Stimulated activated memory B cell treated with anti-CD40 and anti-IgM and Interleukin-4, amounts not matched to agents 10 μg/mL and 1 μg/mL and 100 μg/mL, for 72 hours (primary cell): ENCODE measurements around the gene N4BP2L2.
"Not testable (repeated sequence)": the region's sequence is repeated elsewhere in the genome, so short reads cannot be mapped to it uniquely, and the experiment has no call there.

ENCODE experiments used
- ATAC-seq: fragments of 150-1000 bp; cut with Tn5 transposase; 2 replicates; pipeline ENCODE4 v1.10.0; 2021
- H3K27ac Mint-ChIP-seq: one replicate; pipeline ENCODE4 v1.8.0; 2022; ENCODE audit warnings: mild to moderate bottlenecking, mixed read lengths
- H3K27me3 Mint-ChIP-seq: one replicate; pipeline ENCODE4 v1.8.0; 2022; ENCODE audit warnings: mixed read lengths
- H3K36me3 Mint-ChIP-seq: one replicate; pipeline ENCODE4 v1.8.0; 2022; ENCODE audit warnings: mixed read lengths
- H3K4me1 Mint-ChIP-seq: one replicate; pipeline ENCODE4 v1.8.0; 2022; ENCODE audit warnings: mixed read lengths
- H3K4me3 Mint-ChIP-seq: one replicate; pipeline ENCODE4 v1.8.0; 2022; ENCODE audit warnings: mild to moderate bottlenecking, moderate library complexity, mixed read lengths
- H3K9me3 Mint-ChIP-seq: one replicate; pipeline ENCODE4 v1.8.0; 2022; ENCODE audit warnings: mixed read lengths

N4BP2L2 gene

DNA sequence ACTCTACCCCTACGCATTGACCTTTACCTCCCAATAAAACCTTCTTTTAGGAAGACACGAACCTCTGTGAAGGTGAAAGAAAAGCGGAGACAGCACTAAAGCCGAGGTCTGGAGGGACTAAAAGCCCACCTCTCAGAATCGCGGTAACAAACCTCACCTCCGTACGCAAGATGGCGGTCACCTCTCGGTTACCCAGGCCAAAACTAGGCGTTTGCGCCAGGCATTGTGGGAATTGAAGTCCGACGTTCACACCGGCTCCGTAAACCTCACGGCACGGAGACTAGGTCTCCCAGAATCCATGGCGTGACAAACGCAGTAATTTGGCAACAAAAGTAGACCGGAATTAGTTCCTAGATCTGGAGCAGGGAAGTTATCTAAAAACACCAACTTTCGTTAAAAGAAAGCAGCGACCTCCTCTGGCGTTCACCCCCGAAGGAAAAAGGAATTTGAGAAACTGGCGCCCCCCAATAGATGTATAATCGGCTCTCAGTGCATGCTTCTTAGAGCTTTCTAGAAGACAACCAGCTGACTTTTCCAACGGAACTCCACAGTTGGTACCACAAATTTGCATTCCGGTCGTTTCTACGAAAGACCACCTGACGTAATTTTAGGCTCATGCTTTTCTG is at the start of gene N4BP2L2:
N4BP2L2 (minus strand) TSS at position 175 of the 626 bp plus-strand sequence. CDS start 1,768 bp downstream, outside the sequence.
- Mint-ChIP-seq H3K9me3 (no peaks in the 10 kb centered on the region), H3K27ac (peak within 1 kb of the TSS; percentile 99), H3K27me3 (no peaks in the 10 kb centered on the region), H3K36me3 (peaks cover 27% of the 10 kb centered on the region), H3K4me3 (peak within 1 kb of the TSS; percentile 98), H3K4me1 (peaks cover 42% of the 10 kb centered on the region)
- ATAC-seq = peak; percentile 97

DNA sequence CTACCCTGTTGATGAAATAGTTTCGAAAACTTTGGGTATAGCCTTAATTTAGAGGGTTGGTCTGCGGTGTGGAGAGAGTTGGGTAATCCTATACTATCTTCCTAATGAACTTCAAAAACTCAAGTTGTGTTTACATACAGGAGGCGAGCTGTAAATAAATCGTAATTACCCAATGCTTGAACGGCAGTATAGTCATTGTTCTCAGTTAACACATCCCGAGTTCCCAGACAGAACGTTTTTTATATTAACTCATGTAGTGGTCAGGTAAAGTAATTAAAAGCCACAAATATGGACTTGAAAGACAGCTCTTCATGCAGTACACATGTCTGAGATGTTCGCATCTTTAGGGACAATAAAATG is 49.2 kb upstream of the N4BP2L2 start:
- no peak for ATAC-seq
- H3K4me3 Mint-ChIP-seq = peak overlapping the region; percentile 93
- peaks cover 52% of the 10 kb centered on the region for H3K4me1 Mint-ChIP-seq
- H3K36me3 Mint-ChIP-seq = no peaks in the 10 kb centered on the region
- H3K27ac Mint-ChIP-seq = peak overlapping the region; percentile 89
- no peaks in the 10 kb centered on the region for H3K27me3 Mint-ChIP-seq
- no peaks in the 10 kb centered on the region for H3K9me3 Mint-ChIP-seq

DNA sequence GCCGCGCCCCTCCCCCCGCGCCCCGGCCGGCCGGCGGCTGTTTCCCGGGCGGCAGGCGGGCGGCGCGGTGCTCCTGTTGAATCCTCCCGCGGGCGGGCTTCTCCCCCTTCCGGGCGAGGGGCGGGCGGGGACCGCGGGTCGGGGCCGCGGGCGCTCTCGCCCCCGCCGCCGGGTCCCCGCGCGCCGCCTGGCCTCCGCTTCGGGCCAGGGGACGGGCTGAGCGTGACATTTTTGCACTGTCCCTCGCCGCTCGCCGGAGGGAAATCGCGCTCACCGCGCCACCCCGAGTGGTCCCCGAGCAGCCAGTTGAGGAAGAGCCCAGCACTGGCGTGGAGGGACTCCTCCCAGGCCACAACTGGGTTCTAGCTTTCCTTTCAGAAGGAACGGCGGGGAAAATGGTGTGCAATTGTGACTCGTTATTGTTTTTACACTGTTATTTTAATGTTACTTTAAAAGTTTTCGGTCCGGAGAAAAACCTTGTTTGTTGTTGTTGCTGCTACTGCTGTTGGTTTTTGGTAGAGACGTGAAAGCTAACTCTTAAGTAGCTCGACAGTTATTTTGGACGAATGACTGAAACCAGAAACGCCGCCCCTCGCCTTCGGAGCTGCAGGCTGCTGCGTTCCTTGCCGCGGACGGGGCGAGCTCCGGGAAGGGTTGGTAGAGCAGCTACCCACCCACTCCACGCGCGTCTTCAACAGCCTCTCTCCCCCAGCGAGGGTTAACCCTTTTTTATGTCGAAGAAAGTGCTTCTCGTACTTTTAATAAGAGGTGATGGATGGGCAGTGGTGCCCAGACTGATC is 48.6 kb upstream of the N4BP2L2 start:
- Mint-ChIP-seq H3K9me3 (no peaks in the 10 kb centered on the region), H3K4me3 (peak overlapping the region; percentile 93), H3K36me3 (no peaks in the 10 kb centered on the region), H3K27ac (peak overlapping the region; percentile 89), H3K27me3 (no peaks in the 10 kb centered on the region), H3K4me1 (peaks cover 47% of the 10 kb centered on the region)
- ATAC-seq = peak; percentile 62

DNA sequence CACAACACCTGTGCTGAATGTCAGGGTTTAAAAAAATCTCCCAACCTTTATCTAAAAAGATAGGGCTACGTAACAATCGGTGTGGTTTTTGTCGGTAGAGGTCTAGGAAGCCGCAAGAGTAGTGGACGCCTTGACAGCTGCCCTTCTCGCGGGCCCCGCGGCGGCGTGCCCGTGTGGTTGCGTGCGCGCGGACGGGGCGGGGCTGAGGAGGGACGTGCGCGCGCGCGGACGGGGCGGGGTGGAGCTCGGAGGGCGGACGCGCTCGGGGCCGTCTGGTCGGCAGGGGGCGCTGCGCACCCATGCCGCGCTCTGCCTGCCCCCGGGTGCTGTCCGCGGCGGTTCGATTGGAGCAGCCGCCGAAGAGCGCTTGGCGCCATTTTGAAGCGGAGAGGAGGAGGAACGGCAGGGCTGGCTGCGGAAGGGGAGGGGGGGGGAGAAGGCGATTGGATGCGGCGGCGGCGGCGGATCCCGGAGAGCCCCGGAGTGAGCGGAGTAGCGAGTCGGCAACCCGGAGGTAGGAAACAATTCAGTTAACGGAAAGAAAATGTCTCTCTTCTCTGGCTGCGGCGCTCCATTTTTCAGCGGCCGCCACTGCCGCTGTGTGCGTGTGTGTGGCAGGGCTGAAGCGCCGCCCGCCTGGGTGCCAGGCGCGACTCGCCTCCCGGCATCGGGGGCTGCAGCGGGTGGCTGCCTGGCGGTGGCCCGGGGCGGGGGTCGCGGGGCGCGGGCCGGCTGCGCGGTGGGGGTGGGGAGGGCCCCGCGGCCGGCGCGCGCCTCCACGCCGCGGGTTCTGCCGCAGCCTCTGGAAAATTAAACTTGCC is 47.7 kb upstream of the N4BP2L2 start, which contains the start of gene PDS5B:
PDS5B (plus strand) TSS at position 373 of the 821 bp plus-strand sequence. CDS start 62,321 bp downstream, outside the sequence.
- peak; percentile 98 for ATAC-seq
- H3K36me3 Mint-ChIP-seq = no peaks in the 10 kb centered on the region
- peaks cover 44% of the 10 kb centered on the region for H3K4me1 Mint-ChIP-seq
- no peaks in the 10 kb centered on the region for H3K27me3 Mint-ChIP-seq
- peak within 1 kb of the TSS; percentile 93 for H3K4me3 Mint-ChIP-seq
- H3K9me3 Mint-ChIP-seq = no peaks in the 10 kb centered on the region
- H3K27ac Mint-ChIP-seq = peak within 1 kb of the TSS; percentile 89

DNA sequence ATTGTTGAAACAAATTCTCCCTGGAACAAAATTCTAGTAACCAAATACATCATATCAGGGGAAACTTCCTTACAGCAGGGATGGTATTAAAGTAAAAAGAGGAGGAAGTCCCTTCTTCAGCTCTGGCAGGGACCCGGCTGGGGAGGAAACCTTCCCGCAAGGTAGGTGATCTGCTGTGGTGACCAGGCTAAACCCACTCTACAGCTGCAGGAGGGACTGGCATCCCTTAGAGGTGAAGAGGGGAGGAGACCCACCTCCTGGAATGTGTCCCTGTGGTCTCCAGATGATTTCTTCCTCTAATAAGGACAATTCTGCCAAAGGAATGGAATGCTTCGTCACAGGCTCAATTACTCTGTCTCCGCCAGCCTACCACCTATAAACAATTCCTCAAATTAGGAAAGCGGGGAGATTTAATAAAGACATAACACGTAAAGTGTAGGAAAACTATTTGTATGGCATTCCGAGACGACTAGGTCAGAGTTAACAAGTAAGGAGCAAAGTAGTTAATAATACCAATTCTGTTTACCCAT is 47.0 kb upstream of the N4BP2L2 start:
- Mint-ChIP-seq H3K4me1 (peaks cover 42% of the 10 kb centered on the region), H3K9me3 (no peaks in the 10 kb centered on the region), H3K27me3 (no peaks in the 10 kb centered on the region), H3K4me3 (peak overlapping the region; percentile 84), H3K27ac (peak overlapping the region; percentile 80), H3K36me3 (no peaks in the 10 kb centered on the region)
- ATAC-seq = no peak

DNA sequence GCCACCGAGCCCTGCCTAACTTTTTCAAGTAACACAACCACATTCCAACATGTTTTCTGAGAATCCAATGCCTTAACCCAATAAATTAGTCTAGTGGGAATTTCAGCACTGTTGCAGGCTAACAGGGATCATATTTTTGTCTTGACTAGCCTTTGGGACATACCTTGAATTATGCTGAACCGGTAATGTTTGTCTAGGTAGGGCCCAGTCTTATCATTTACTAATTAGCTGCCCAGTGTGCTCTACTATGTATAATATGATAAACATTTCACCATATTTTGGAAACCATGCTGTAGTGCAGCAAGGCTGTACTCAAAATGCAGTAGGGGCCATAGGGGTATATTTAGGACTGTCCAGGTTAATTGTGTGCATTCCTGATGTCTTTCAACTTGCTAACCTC is 44.4 kb upstream of the N4BP2L2 start:
- Mint-ChIP-seq H3K36me3 (no peaks in the 10 kb centered on the region), H3K4me1 (peaks cover 16% of the 10 kb centered on the region), H3K27me3 (no peaks in the 10 kb centered on the region), H3K9me3 (peaks cover 3% of the 10 kb centered on the region), H3K4me3 (no peak overlapping the region), H3K27ac (no peak overlapping the region)
- no peak for ATAC-seq

DNA sequence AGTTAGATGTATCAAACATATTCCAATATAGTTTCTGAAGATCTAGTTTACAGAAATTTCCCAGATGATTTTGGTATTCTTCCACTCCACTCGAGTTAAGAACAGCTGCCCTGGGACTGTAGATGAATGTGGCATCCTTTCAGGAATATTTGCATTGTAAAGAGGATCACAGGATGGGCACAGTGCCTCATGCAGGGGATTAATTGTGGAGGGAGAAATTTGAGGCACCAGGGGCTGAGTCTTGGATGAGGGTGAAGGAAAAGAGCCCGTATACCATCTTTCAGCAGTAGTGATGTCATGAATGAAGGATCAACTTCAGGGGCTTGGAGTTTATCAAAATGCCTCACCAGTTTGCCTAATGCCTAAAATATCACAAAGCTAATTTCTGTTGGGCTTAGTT is 43.7 kb upstream of the N4BP2L2 start:
- H3K27ac Mint-ChIP-seq = no peak overlapping the region
- no peak for ATAC-seq
- H3K36me3 Mint-ChIP-seq = peaks cover 3% of the 10 kb centered on the region
- no peaks in the 10 kb centered on the region for H3K27me3 Mint-ChIP-seq
- peaks cover 8% of the 10 kb centered on the region for H3K4me1 Mint-ChIP-seq
- H3K4me3 Mint-ChIP-seq = no peak overlapping the region
- H3K9me3 Mint-ChIP-seq = peaks cover 5% of the 10 kb centered on the region

DNA sequence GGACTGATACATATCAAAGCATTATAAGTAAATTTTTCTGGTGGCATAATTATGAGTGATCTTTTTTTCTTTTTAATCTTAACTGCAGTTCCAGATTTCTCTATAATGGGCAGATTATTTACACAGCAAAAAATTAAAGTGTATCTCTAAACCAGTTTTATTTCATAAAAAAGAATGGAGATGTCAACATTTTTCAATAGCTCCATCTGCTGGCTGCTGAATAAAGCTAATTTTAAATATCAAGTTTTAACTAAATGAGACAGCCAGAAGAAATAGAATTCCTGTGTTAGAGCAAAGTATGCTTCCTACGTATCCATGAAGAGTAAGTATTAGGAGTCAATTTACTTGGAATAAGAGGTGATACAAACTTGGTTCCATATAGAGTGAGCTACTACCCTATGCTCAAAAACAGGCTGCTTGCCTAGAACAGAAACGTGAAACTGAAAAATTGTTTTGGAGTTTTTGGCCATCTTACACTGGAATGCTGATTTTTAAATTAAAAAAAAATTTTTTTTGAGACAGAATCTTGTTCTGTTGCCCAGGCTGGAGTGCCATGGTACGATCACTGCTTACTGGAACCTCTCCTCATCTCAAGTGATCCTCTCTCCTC is 42.7 kb upstream of the N4BP2L2 start:
- Mint-ChIP-seq H3K27me3 (no peaks in the 10 kb centered on the region), H3K4me1 (peaks cover 8% of the 10 kb centered on the region), H3K4me3 (no peak overlapping the region), H3K27ac (no peak overlapping the region), H3K9me3 (peaks cover 12% of the 10 kb centered on the region), H3K36me3 (peaks cover 9% of the 10 kb centered on the region)
- ATAC-seq = no peak

DNA sequence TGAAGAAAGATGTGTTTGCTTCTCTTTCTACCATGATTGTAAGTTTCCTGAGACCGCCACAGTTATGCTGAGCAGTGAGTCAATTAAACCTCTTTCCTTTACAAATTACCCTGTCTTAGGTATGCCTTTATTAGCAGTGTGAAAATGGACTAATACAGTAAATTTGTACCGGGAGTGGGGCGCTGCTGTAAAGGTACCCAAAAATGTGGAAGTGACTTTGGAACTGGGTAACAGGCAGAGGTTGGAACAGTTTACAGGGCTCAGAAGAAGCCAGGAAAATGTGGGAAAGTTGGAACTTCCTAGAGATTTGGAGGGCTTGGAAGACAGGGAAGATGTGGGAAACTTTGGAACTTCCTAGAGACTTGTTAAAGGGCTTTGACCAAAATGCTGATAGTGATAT is 38.4 kb upstream of the N4BP2L2 start:
- Mint-ChIP-seq H3K36me3 (peaks cover 9% of the 10 kb centered on the region), H3K9me3 (peaks cover 12% of the 10 kb centered on the region), H3K27me3 (no peaks in the 10 kb centered on the region), H3K27ac (no peak overlapping the region), H3K4me3 (no peak overlapping the region), H3K4me1 (no peaks in the 10 kb centered on the region)
- no peak for ATAC-seq

DNA sequence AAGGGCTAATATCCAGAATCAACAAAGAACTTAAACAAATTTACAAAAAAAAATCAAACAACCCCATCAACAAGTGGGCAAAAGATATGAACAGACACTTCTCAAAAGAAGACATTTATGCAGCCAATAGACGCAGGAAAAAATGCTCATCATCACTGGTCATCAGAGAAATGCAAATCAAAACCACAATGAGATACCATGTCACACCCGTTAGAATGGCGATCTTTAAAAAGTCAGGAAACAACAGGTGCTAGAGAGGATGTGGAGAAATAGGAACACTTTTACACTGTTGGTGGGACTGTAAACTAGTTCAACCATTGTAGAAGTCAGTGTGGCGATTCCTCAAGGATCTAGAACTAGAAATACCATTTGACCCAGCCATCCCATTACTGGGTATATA is 37.1 kb upstream of the N4BP2L2 start:
- not testable (repeated sequence) for H3K4me1 Mint-ChIP-seq, H3K27me3 Mint-ChIP-seq, ATAC-seq, H3K27ac Mint-ChIP-seq, H3K4me3 Mint-ChIP-seq, H3K36me3 Mint-ChIP-seq
- H3K9me3 Mint-ChIP-seq = peaks cover 12% of the 10 kb centered on the region

DNA sequence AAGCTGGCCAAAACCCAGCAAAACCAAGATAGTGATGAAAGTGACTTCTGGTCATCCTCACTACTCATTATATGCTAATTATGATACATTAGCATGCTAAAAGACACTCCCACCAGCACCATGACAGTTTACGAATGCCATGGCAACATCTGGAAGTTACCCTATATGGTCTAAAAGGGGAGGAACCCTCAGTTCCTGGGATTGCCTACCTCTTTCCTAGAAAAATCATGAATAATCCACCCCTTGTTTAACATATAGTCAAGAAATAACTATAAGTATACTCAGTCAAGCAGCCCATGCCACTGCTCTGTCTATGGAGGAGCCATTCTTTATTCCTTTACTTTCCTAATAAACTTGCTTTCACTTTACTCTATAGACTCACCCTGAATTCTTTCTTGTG is 22.2 kb upstream of the N4BP2L2 start:
- Mint-ChIP-seq H3K27me3 (peaks cover 14% of the 10 kb centered on the region), H3K9me3 (peaks cover 11% of the 10 kb centered on the region)
- H3K4me1 Mint-ChIP-seq, ATAC-seq, H3K4me3 Mint-ChIP-seq, H3K27ac Mint-ChIP-seq, H3K36me3 Mint-ChIP-seq: not testable (repeated sequence)

DNA sequence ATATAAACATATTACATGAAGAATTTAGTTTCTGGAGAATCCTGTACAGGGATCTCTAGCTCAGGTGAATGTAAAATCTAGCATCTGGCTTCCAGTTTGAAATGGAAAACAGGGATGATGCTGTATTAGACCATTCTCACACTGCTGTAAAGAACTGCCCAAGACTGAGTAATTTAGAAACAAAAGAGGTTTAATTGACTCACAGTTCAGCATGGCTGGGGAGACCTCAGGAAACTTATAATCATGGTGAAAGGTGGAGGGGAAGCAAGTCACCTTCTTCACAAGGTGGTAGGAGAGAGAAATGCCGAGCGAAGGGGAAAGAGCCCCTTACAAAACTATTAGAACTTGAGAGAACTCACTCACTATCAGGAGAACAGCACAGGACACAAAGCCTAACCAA is 17.0 kb upstream of the N4BP2L2 start:
- Mint-ChIP-seq H3K36me3 (peaks cover 4% of the 10 kb centered on the region), H3K4me3 (no peak overlapping the region), H3K27ac (no peak overlapping the region), H3K27me3 (peaks cover 7% of the 10 kb centered on the region), H3K4me1 (peaks cover 6% of the 10 kb centered on the region), H3K9me3 (peaks cover 5% of the 10 kb centered on the region)
- ATAC-seq = no peak

DNA sequence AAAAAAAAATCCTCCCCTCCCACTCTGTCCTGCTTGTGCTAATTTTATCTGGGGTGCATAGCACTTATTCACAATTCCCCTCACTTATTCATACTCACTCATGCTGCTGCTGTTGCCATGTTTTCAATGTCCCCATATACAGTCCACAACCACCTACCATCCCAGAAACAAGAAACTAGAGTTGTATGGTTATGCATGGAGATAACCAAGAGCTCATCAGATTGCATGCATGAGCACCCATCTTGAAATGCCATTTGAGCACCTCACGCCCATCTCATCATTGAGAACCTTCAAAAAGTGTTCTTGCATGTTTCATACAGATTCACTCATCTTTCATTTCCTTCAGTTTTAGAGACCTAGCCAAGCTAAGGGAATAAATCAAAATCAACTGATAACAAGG is 15.1 kb upstream of the N4BP2L2 start:
- Mint-ChIP-seq H3K27me3 (no peaks in the 10 kb centered on the region), H3K4me3 (no peak overlapping the region), H3K4me1 (peaks cover 10% of the 10 kb centered on the region), H3K9me3 (peaks cover 3% of the 10 kb centered on the region), H3K36me3 (no peaks in the 10 kb centered on the region), H3K27ac (peak overlapping the region; percentile 16)
- ATAC-seq = peak; percentile 73

DNA sequence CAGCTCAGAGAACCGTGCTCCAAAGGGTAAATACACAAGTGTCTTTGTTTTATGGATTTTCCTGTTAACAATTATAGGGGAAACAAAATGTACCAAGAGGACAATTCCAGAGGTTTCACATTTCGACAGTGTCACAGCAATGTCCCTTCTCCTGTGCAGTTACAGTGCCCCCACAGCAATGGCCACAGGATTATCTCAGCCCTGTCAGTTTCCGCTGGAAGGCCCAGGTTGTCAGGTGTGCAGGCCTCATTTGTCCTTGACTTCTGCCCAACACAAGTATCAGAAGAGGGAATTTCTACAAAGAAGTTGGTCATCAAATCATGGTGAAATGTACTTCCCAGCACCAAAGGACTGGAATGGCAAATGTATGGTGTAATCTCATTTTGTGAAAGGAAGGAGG is 11.2 kb upstream of the N4BP2L2 start:
- no peak for ATAC-seq
- Mint-ChIP-seq H3K36me3 (no peaks in the 10 kb centered on the region), H3K27me3 (no peaks in the 10 kb centered on the region), H3K27ac (no peak overlapping the region), H3K9me3 (peaks cover 3% of the 10 kb centered on the region), H3K4me3 (no peak overlapping the region), H3K4me1 (peaks cover 26% of the 10 kb centered on the region)

DNA sequence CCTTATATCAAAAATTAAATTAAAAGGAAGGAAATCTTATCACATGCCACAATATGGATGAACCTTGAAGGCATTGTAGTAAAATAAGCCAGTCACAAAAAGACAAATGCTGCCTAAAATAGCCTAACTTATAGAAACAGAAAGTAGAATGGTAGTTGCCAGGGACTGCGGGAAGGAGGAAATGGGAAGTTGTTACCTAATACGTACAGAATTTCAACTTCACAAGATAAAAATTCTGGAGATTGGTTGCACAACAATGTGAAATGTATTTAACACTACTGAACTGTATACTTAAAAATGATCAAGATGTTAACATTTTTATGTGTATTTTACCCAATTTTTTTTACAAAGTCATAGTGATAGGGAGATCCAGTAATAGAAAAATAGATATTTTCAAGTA is 10.2 kb upstream of the N4BP2L2 start:
- Mint-ChIP-seq H3K9me3 (peaks cover 3% of the 10 kb centered on the region), H3K27ac (peak overlapping the region; percentile 36), H3K27me3 (no peaks in the 10 kb centered on the region), H3K4me1 (peaks cover 27% of the 10 kb centered on the region), H3K4me3 (no peak overlapping the region), H3K36me3 (no peaks in the 10 kb centered on the region)
- no peak for ATAC-seq
